Ovary (tissue), 9 donors: Measurements from ENCODE around the gene APBB2. TPM values are rescaled to one million over a fixed set of nuclear protein-coding genes. Genes with fewer than 3 reads are reported as not detected.

Source experiments
- DNase-seq, 5 donors: peaks; one replicate each; pipeline ENCODE4 v3.0.0-alpha.2; 2019 to 2020
- H3K27ac ChIP-seq, 2 donors: fragments of 200-600 bp; one replicate each; pipeline versions ENCODE4 v1.5.1 to v1.8.0; 2019 to 2022
- H3K27me3 ChIP-seq: fragments of 200-600 bp; one replicate; pipeline ENCODE4 v1.8.0; 2022
- H3K36me3 ChIP-seq: fragments of 200-600 bp; sonication (generic); one replicate; pipeline ENCODE4 v1.5.1; 2019
- H3K4me1 ChIP-seq: one replicate; pipeline ENCODE4 v1.8.1; 2013; ENCODE audit warnings: mild to moderate bottlenecking, moderate library complexity; ENCODE audit not compliant: insufficient read depth
- H3K4me3 ChIP-seq: fragments of 200-600 bp; sonication (generic); one replicate; pipeline ENCODE4 v1.5.1; 2017
- H3K9me3 ChIP-seq, 2 donors: fragments of 200-600 bp in 1 of 2; sonication (generic) in 1 of 2; one replicate each; pipeline versions ENCODE4 v1.5.1 to v1.8.1; 2013 to 2019; ENCODE audit warnings: mild to moderate bottlenecking in 1 of 2, moderate library complexity in 1 of 2
- EP300 ChIP-seq: sonication (generic); formaldehyde crosslinking; IDR thresholded peaks from one replicate; pipeline ENCODE4 v1.6.1; 2017; ENCODE audit warnings: antibody characterized with exemption
- POLR2A ChIP-seq: fragments of 450-650 bp; IDR thresholded peaks from one replicate; pipeline ENCODE4 v1.6.1; 2017; ENCODE audit warnings: antibody characterized with exemption, mild to moderate bottlenecking, moderate library complexity
- WGBS, 3 donors: extraction: QIAGEN DNeasy Blood & Tissue Kit in 1 of 3; methylation state at CpG; one replicate each; pipeline versions ENCODE4 v1.1.5 to v1.1.7; 2013 to 2017; 5-methylcytosine and 5-hydroxymethylcytosine counted together
- intact Hi-C, 4 donors: fragments of 100-400 bp; cut with DNase I; formaldehyde crosslinking; loops; one replicate each; pipeline versions ENCODE4 v1.11.0 to v1.15.1; 2022 to 2023
- polyA plus RNA-seq, 2 donors: library from polyadenylated mRNA; stranded (reverse); fragments of 200-250 nt in 1 of 2; fragments of 350-450 nt in 1 of 2; fragmentation: Illumina TruSeq in 1 of 2; extraction: RNeasy Lipid Tissue Mini Kit (QIAGEN cat#74804) in 1 of 2; gene quantifications; one replicate each; pipeline ENCODE4 v1.2.3, GENCODE V29; 2013 to 2014
- total RNA-seq, 7 donors: library from RNA; depleted of rRNA in 2 of 7; stranded (reverse); fragments of >200 nt in 2 of 7; fragmentation: NEBNext Ultra II Directional in 3 of 7; extraction: Animal tissue kit (Norgen Biotek cat#: 25700) in 3 of 7; gene quantifications; one replicate each; pipeline versions ENCODE4 v1.1.0 to v1.2.4, GENCODE V29; 2016 to 2023
- TF ChIP-seq, protein P1 (sequence below), 3 donors: fragments of 450-650 bp in 2 of 3; fragments of 200-600 bp in 1 of 3; IDR thresholded peaks; one replicate each; pipeline versions ENCODE4 v1.5.1 to v1.8.0; 2016 to 2022; ENCODE audit warnings: antibody characterized with exemption in 3 of 3, mild to moderate bottlenecking in 1 of 3
- donor health status: DM: no; HTN: no; CAD: no; lungs with moderate emphysema.
- donor health status: DM: no; HTN: no; CAD: no.
- donor health status: Bipolar disorder and iron deficiency.
- donor health status: DM: yes; HTN: yes; CAD: no.
- donor health status: DM: no; HTN: no; CAD: no.
- donor health status: DM: yes; HTN: yes; CAD: no.

APBB2 gene
- total and polyA plus RNA-seq, 9 donors, result 30.9 to 163 (median 80.1) TPM

DNA sequence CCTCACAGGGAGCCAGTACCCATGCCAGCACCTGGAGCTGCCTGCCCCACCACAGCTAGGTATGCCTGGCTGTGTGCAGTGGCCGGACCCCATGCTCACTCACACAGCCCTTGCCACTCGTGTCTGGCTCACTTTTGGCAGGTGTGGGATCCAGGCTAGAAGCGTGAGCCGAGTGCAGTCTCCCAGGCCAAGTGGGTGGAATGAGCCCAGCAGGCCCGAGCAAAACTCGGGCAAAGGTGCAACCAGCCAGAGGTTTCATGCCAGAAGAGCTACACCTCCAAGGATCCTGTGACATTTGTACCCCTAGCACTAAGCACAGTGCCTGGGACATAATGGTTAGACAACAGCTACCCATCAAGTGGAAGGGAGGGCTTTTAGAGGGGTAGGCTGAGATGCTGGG, 246.8 kb downstream of the APBB2 start:
- H3K4me3 ChIP-seq, result no peak overlapping the region
- TF ChIP-seq EP300 (no peak), POLR2A (no peak)
- TF ChIP-seq, protein P1, sequence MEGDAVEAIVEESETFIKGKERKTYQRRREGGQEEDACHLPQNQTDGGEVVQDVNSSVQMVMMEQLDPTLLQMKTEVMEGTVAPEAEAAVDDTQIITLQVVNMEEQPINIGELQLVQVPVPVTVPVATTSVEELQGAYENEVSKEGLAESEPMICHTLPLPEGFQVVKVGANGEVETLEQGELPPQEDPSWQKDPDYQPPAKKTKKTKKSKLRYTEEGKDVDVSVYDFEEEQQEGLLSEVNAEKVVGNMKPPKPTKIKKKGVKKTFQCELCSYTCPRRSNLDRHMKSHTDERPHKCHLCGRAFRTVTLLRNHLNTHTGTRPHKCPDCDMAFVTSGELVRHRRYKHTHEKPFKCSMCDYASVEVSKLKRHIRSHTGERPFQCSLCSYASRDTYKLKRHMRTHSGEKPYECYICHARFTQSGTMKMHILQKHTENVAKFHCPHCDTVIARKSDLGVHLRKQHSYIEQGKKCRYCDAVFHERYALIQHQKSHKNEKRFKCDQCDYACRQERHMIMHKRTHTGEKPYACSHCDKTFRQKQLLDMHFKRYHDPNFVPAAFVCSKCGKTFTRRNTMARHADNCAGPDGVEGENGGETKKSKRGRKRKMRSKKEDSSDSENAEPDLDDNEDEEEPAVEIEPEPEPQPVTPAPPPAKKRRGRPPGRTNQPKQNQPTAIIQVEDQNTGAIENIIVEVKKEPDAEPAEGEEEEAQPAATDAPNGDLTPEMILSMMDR (IDR thresholded peaks at IDR 0.05), result no peak
- H3K4me1 ChIP-seq, result peaks cover 13% of the 10 kb centered on the region
- WGBS, 3 donors, result 43 to 47% (median 45%) methylated on average over 6 of the region's 6 CpGs
- no peak overlapping the region for H3K27ac ChIP-seq
- H3K27me3 ChIP-seq, result no peaks in the 10 kb centered on the region
- no peak for DNase-seq
- H3K36me3 ChIP-seq, result no peaks in the 10 kb centered on the region
- intact Hi-C loops, result no loop called here
- no peaks in the 10 kb centered on the region for H3K9me3 ChIP-seq

DNA sequence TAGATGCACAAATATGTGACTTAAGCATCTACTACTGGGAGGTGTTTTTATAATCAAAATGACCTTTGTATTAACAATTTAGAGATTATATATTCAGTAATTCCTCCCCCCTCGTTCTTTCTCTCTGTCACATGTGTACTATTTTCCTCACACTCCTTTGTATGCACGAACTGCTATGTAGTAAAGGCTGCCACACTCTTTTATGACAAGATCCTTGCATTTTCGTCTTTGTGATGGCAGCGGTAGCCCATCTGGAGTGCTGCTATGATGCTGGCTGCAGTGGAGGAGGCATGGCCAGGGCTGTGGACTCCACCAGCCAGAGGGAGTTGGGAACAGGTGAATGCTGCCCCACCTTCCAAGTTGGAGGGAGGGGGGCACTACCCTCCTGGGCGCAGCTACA, 248.3 kb downstream of the APBB2 start:
- Histone ChIP-seq H3K27me3 (no peaks in the 10 kb centered on the region), H3K27ac (no peak overlapping the region), H3K4me1 (peaks cover 14% of the 10 kb centered on the region), H3K4me3 (no peak overlapping the region), H3K36me3 (no peaks in the 10 kb centered on the region), H3K9me3 (no peaks in the 10 kb centered on the region)
- no peak for TF ChIP-seq POLR2A
- TF ChIP-seq, protein P1 (IDR thresholded peaks at IDR 0.05), result no peak
- TF ChIP-seq EP300, result no peak
- DNase-seq, result no peak
- 92 to 93% (median 93%) methylated on average over 5 of the region's 5 CpGs for WGBS, 3 donors
- intact Hi-C loops, result no loop called here

GRCh38 chr4:40963897-40964478, 250.4 kb downstream of the APBB2 start:
- H3K9me3 ChIP-seq, result no peaks in the 10 kb centered on the region
- DNase-seq, result no peak
- no peaks in the 10 kb centered on the region for H3K27me3 ChIP-seq
- TF ChIP-seq, protein P1 (IDR thresholded peaks at IDR 0.05), result no peak
- TF ChIP-seq EP300 (no peak), POLR2A (no peak)
- no peak overlapping the region for H3K4me3 ChIP-seq
- no peak overlapping the region for H3K27ac ChIP-seq
- peaks cover 14% of the 10 kb centered on the region for H3K4me1 ChIP-seq
- intact Hi-C loops, result no loop called here
- 88 to 96% (median 92%) methylated on average over 1 of the region's 1 CpG for WGBS, 3 donors
- H3K36me3 ChIP-seq, result no peaks in the 10 kb centered on the region

GRCh38 chr4:40962551-40963180, 251.7 kb downstream of the APBB2 start:
- Histone ChIP-seq H3K9me3 (no peaks in the 10 kb centered on the region), H3K36me3 (no peaks in the 10 kb centered on the region), H3K27ac (peak overlapping the region in 1 of 2 donors; percentile 5), H3K27me3 (no peaks in the 10 kb centered on the region), H3K4me1 (peaks cover 8% of the 10 kb centered on the region), H3K4me3 (no peak overlapping the region)
- intact Hi-C loops, result no loop called here
- DNase-seq, result no peak
- 32 to 34% (median 34%) methylated on average over 7 of the region's 7 CpGs for WGBS, 3 donors
- TF ChIP-seq, protein P1 (IDR thresholded peaks at IDR 0.05), result no peak
- TF ChIP-seq POLR2A (no peak), EP300 (no peak)
